Gastroesophageal sphincter (tissue), 4 donors: ENCODE data around the gene B3GNT2. TPM values are rescaled to one million over a fixed set of nuclear protein-coding genes. Genes with fewer than 3 reads are reported as not detected.
"Not testable (repeated sequence)": the region's sequence is repeated elsewhere in the genome, so short reads cannot be mapped to it uniquely, and the experiment has no call there.

ENCODE experiments used
- ATAC-seq: fragments of 150-250 bp; one replicate; pipeline ENCODE4 v1.9.1; 2016; ENCODE audit warnings: mild to moderate bottlenecking, moderate library complexity
- H3K27ac ChIP-seq, 4 donors: fragments of 200-600 bp; sonication (generic) in 3 of 4; 1 replicate in 3 of 4; 2 replicates in 1 of 4; pipeline ENCODE4 v1.5.1; 2016 to 2019
- H3K27me3 ChIP-seq: fragments of 200-600 bp; sonication (generic); one replicate; pipeline ENCODE4 v1.5.1; 2019
- H3K36me3 ChIP-seq, 2 donors: fragments of 200-600 bp; sonication (generic); one replicate each; pipeline ENCODE4 v1.5.1; 2019; ENCODE audit warnings: control low read depth in 1 of 2
- H3K4me1 ChIP-seq, 3 donors: fragments of 200-600 bp; sonication (generic); 1 replicate in 2 of 3; 2 replicates in 1 of 3; pipeline ENCODE4 v1.5.1; 2016 to 2019; ENCODE audit warnings: control low read depth in 2 of 3
- H3K4me3 ChIP-seq, 2 donors: fragments of 200-600 bp; sonication (generic); one replicate each; pipeline ENCODE4 v1.5.1; 2019; ENCODE audit warnings: mild to moderate bottlenecking in 1 of 2, moderate library complexity in 1 of 2
- H3K9me3 ChIP-seq, 3 donors: fragments of 200-600 bp; sonication (generic); one replicate each; pipeline ENCODE4 v1.5.1; 2017 to 2019; ENCODE audit warnings: control low read depth in 2 of 3
- EP300 ChIP-seq: sonication (generic); formaldehyde crosslinking; IDR thresholded peaks from one replicate; pipeline ENCODE4 v1.6.1; 2017; ENCODE audit warnings: antibody characterized with exemption, mild to moderate bottlenecking
- POLR2A ChIP-seq, 2 donors: fragments of 450-650 bp; IDR thresholded peaks; one replicate each; pipeline ENCODE4 v1.6.1; 2017; ENCODE audit warnings: antibody characterized with exemption in 2 of 2, mild to moderate bottlenecking in 2 of 2, moderate library complexity in 1 of 2
- POLR2AphosphoS5 ChIP-seq: sonication (generic); formaldehyde crosslinking; IDR thresholded peaks from one replicate; pipeline ENCODE4 v1.6.1; 2017; ENCODE audit warnings: antibody characterized with exemption
- WGBS, 2 donors: methylation state at CpG; one replicate each; pipeline ENCODE4 v1.1.5; 2018; ENCODE audit warnings: low coverage in 1 of 2; 5-methylcytosine and 5-hydroxymethylcytosine counted together
- total RNA-seq, 4 donors: library from RNA; depleted of rRNA; stranded (reverse); fragments of >200 nt; gene quantifications; one replicate each; pipeline ENCODE4 v1.1.0, GENCODE V29; 2016
- TF ChIP-seq, protein P1 (sequence below), 4 experiments: fragments of 200-600 bp in 2 of 4; fragments of 450-650 bp in 2 of 4; sonication (generic) in 1 of 4; IDR thresholded peaks; one replicate each; pipeline ENCODE4 v1.5.1; 2017 to 2019; ENCODE audit warnings: antibody characterized with exemption in 4 of 4, mild to moderate bottlenecking in 2 of 4, moderate library complexity in 2 of 4

B3GNT2 gene
- total RNA-seq, 4 donors from 2014 or later: 10.5 to 24.7 (median 14.1) TPM

DNA sequence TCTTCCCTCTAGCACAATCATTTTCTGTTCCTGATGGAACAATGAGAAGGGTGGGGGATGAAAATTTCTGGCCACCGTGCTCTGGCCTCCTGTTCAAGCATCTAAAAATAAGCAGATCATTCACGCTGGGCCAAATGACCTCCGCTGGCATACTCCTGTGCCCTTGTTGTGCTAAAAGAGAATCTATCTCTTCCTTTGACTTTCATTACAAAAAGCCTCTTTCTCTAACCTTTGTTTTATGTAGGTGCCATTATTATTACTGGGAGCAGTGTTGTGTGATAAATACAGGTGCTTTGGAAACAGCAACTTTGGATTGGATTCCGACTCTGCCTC lies 44.6 kb upstream of the B3GNT2 start:
- H3K4me3 ChIP-seq: no peak overlapping the region
- peaks cover 0 to 10% (median 0%) of the 10 kb centered on the region in 3 donors for H3K9me3 ChIP-seq
- WGBS, 2 donors: 78 to 100% methylated on average over 1 to 4 of the region's 4 CpGs
- no peak for ATAC-seq
- H3K27ac ChIP-seq: no peak overlapping the region
- TF ChIP-seq POLR2AphosphoS5 (no peak), POLR2A (IDR thresholded peaks at IDR 0.05) (no peak), EP300 (no peak)
- TF ChIP-seq, protein P1, sequence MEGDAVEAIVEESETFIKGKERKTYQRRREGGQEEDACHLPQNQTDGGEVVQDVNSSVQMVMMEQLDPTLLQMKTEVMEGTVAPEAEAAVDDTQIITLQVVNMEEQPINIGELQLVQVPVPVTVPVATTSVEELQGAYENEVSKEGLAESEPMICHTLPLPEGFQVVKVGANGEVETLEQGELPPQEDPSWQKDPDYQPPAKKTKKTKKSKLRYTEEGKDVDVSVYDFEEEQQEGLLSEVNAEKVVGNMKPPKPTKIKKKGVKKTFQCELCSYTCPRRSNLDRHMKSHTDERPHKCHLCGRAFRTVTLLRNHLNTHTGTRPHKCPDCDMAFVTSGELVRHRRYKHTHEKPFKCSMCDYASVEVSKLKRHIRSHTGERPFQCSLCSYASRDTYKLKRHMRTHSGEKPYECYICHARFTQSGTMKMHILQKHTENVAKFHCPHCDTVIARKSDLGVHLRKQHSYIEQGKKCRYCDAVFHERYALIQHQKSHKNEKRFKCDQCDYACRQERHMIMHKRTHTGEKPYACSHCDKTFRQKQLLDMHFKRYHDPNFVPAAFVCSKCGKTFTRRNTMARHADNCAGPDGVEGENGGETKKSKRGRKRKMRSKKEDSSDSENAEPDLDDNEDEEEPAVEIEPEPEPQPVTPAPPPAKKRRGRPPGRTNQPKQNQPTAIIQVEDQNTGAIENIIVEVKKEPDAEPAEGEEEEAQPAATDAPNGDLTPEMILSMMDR (IDR thresholded peaks at IDR 0.05): no peak
- peaks cover 0 to 5% of the 10 kb centered on the region in 2 donors for H3K36me3 ChIP-seq
- no peaks in the 10 kb centered on the region for H3K27me3 ChIP-seq
- no peaks in the 10 kb centered on the region for H3K4me1 ChIP-seq

DNA sequence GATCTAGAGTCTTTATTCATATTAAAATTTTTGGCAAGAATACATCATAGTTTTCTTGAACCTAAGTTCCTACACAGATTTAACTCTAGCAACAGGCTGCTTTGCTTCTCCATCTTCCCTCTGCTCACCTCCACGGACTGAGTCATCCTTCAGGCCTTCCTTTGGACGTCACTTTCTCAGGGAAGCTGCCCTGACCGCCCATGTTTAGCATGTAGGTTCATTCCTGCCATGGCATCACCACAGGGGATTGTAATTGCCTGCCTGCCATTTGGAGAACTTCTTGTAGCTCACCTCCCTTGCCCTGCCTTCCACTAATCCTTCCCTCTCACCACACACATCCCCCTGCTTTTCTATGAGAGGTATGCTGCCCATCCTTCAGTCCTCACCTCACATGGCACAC lies 43.9 kb upstream of the B3GNT2 start:
- H3K27ac ChIP-seq: no peak overlapping the region
- no peak overlapping the region for H3K4me3 ChIP-seq
- TF ChIP-seq POLR2AphosphoS5 (no peak), POLR2A (IDR thresholded peaks at IDR 0.05) (no peak), EP300 (no peak)
- TF ChIP-seq, protein P1 (IDR thresholded peaks at IDR 0.05): no peak
- no peaks in the 10 kb centered on the region for H3K36me3 ChIP-seq
- WGBS, 2 donors: 75 to 85% methylated on average over 3 of the region's 3 CpGs
- no peak for ATAC-seq
- no peaks in the 10 kb centered on the region for H3K4me1 ChIP-seq
- peaks cover 0 to 10% (median 0%) of the 10 kb centered on the region in 3 donors for H3K9me3 ChIP-seq
- H3K27me3 ChIP-seq: no peaks in the 10 kb centered on the region

GRCh38 chr2:62156861-62157496 lies 38.9 kb upstream of the B3GNT2 start:
- no peak overlapping the region for H3K27ac ChIP-seq
- 31 to 70% methylated on average over 2 to 3 of the region's 6 CpGs for WGBS, 2 donors
- no peak overlapping the region for H3K4me3 ChIP-seq
- TF ChIP-seq, protein P1 (IDR thresholded peaks at IDR 0.05): no peak
- TF ChIP-seq POLR2AphosphoS5: no peak
- no peak for TF ChIP-seq POLR2A (IDR thresholded peaks at IDR 0.05)
- TF ChIP-seq EP300: no peak
- H3K4me1 ChIP-seq: no peaks in the 10 kb centered on the region
- no peaks in the 10 kb centered on the region for H3K36me3 ChIP-seq
- peaks cover 0 to 10% (median 0%) of the 10 kb centered on the region in 3 donors for H3K9me3 ChIP-seq
- no peak for ATAC-seq
- H3K27me3 ChIP-seq: no peaks in the 10 kb centered on the region

DNA sequence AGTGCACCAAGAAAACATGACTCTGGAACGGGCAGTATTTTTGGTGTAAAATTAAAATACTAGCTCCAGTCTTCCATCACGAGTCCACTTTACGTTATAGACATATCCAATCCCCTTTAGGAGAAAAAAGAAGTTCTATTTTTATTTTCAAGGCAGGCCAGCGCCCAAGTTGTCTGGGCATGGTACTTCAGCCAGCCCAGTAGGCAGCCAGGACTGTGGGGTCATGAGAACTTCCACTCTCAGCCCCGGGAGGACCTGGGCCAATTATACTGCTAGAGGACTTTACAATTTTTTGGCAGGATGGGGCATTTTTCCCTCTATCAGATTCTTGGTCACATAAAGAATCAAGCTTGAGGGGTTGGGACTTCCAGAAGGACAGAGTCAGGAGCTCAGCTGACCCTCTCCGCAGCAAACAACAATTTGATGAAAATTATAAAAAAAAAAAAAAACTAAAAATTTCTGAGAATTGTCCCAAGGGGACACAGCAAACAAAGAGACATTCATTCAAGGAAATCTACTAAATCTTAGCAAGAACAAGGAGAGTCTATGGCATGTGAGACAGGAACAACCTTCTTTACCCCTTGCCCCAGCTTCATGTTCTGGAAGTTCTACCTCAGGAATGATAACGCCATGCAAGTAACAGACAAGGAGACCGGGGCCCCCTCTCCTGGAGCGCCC lies 37.3 kb upstream of the B3GNT2 start:
- no peaks in the 10 kb centered on the region for H3K4me1 ChIP-seq
- no peak for TF ChIP-seq POLR2AphosphoS5
- TF ChIP-seq, protein P1 (IDR thresholded peaks at IDR 0.05): no peak
- no peak for TF ChIP-seq POLR2A (IDR thresholded peaks at IDR 0.05)
- TF ChIP-seq EP300: no peak
- peaks cover 0 to 10% (median 0%) of the 10 kb centered on the region in 3 donors for H3K9me3 ChIP-seq
- H3K27me3 ChIP-seq: no peaks in the 10 kb centered on the region
- H3K36me3 ChIP-seq: no peaks in the 10 kb centered on the region
- no peak overlapping the region for H3K4me3 ChIP-seq
- ATAC-seq: no peak
- 74 to 83% methylated on average over 5 to 6 of the region's 9 CpGs for WGBS, 2 donors
- H3K27ac ChIP-seq: no peak overlapping the region

DNA sequence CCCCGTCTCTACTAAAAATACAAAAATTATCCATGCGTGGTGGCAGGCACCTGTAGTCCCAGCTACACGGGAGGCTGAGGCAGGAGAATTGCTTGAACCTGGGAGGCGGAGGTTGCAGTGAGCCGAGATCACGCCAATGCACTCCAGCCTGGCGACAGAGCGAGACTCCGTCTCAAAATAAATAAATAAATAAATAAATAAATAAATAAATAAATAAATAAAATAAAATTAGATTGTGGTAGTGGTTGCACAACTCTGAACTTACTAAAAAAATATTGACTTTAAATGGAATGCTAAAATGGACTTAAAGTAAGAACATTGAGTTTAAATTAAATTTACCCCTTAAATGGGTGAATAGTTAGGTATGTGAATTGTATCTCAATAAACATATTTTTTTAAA lies 35.2 kb upstream of the B3GNT2 start:
- H3K4me1 ChIP-seq: not testable (repeated sequence)
- WGBS, 2 donors: 93 to 96% methylated on average over 7 to 8 of the region's 9 CpGs

More for the DNA sequence above, 35.2 kb upstream of the B3GNT2 start:
- H3K4me3 ChIP-seq, H3K9me3 ChIP-seq, H3K27ac ChIP-seq, ATAC-seq, H3K27me3 ChIP-seq, H3K36me3 ChIP-seq: not testable (repeated sequence)
